Panc1 (cell line): ENCODE results near the gene FRRS1L. TPM values are rescaled to one million over a fixed set of nuclear protein-coding genes. Genes with fewer than 3 reads are reported as not detected.

Source experiments
- ATAC-seq: fragments of 200-7000 bp; cut with Tn5 transposase; 2 replicates; pipeline ENCODE4 v1.9.1; 2020; ENCODE audit warnings: mild to moderate bottlenecking, moderate library complexity
- BruUV-seq: library from RNA; stranded (reverse); fragments of 400-500 nt; replicated peaks from 2 replicates; lab custom pipeline; 2021; lab: Mats Ljungman, UMichigan
- CTCF ChIA-PET: fragments of 300-600 bp; sonication (Branson Sonifier 250); formaldehyde crosslinking; loops from one replicate; lab custom pipeline; 2022; ENCODE audit warnings: antibody characterized with exemption; lab: Charles Lee
- POLR2A ChIA-PET: fragments of 300-600 bp; sonication (Branson Sonifier 250); formaldehyde crosslinking; loops from one replicate; lab custom pipeline; 2022; ENCODE audit warnings: antibody characterized with exemption; lab: Charles Lee
- DNase-seq: peaks from one replicate; pipeline ENCODE4 v3.0.0-alpha.2; 2010; ENCODE audit warnings: low read depth, low spot score
- H3K27ac ChIP-seq: 2 replicates; pipeline ENCODE4 v1.5.1; 2011; ENCODE audit warnings: mild to moderate bottlenecking, low read length, inconsistent platforms
- H3K27me3 ChIP-seq: fragments of 200-500 bp; sonication (Bioruptor generic); 2 replicates; pipeline ENCODE4 v1.6.0; 2014; ENCODE audit warnings: low read length, inconsistent platforms; ENCODE audit not compliant: control insufficient read depth, insufficient read depth
- H3K36me3 ChIP-seq: fragments of 200-500 bp; sonication (Bioruptor generic); 2 replicates; pipeline ENCODE4 v1.5.1; 2014; ENCODE audit warnings: inconsistent platforms, mild to moderate bottlenecking, low read length, moderate library complexity; ENCODE audit not compliant: control insufficient read depth, insufficient read depth
- H3K4me1 ChIP-seq: 2 replicates; pipeline ENCODE4 v1.5.1; 2011; ENCODE audit warnings: inconsistent platforms, mild to moderate bottlenecking, low read length, moderate library complexity; ENCODE audit not compliant: control insufficient read depth, insufficient read depth
- H3K4me3 ChIP-seq, 2 experiments: 2 replicates each; pipeline ENCODE4 v1.5.1; 2011 to 2012; ENCODE audit warnings: low read depth in 2 of 2, low read length in 2 of 2, mild to moderate bottlenecking in 2 of 2, inconsistent platforms in 1 of 2, moderate library complexity in 1 of 2
- H3K9me3 ChIP-seq: fragments of 200-500 bp; sonication (Bioruptor generic); 2 replicates; pipeline ENCODE4 v1.5.1; 2014; ENCODE audit warnings: low read depth, mild to moderate bottlenecking, inconsistent platforms, low read length, moderate library complexity; ENCODE audit not compliant: control insufficient read depth, insufficient read depth
- CTCF ChIP-seq: fragments of 450-650 bp; IDR thresholded peaks from 2 replicates; pipeline ENCODE4 v1.5.1; 2017; ENCODE audit warnings: mild to moderate bottlenecking
- POLR2AphosphoS5 ChIP-seq: IDR thresholded peaks from 2 replicates; pipeline ENCODE4 v1.6.1; 2012; ENCODE audit warnings: mild to moderate bottlenecking, low read depth, low read length, moderate library complexity
- REST ChIP-seq, 2 experiments: IDR thresholded peaks; 2 replicates each; pipeline ENCODE4 v1.6.1; 2011 to 2012; ENCODE audit warnings: low read depth in 2 of 2, control low read depth in 1 of 2, low read length in 1 of 2, mild to moderate bottlenecking in 1 of 2, moderate library complexity in 1 of 2; ENCODE audit not compliant: insufficient read depth in 1 of 2
- SIN3A ChIP-seq: IDR thresholded peaks from 2 replicates; pipeline ENCODE4 v1.6.1; 2012; ENCODE audit warnings: low read depth, mild to moderate bottlenecking, low read length, moderate library complexity, borderline replicate concordance; ENCODE audit not compliant: insufficient read depth
- TCF7L2 ChIP-seq: IDR thresholded peaks from 2 replicates; pipeline ENCODE4 v1.6.1; 2011; ENCODE audit warnings: mild to moderate bottlenecking, low read depth, low read length, inconsistent platforms
- in situ Hi-C: cut with HindIII; loops from 2 replicates; pipeline ENCODE4 v1.10.0; 2016; ENCODE audit warnings: low sequenced_read_pairs, low pct_unique_long_range_greater_than_20kb
- intact Hi-C: fragments of 100-400 bp; cut with micrococcal nuclease; formaldehyde crosslinking; loops from one replicate; pipeline ENCODE4 v1.10.0; 2022; ENCODE audit not compliant: unreplicated experiment
- total RNA-seq: library from RNA; stranded (reverse); gene quantifications from one replicate; pipeline ENCODE4 v1.2.1, GENCODE V29; 2021; ENCODE audit not compliant: unreplicated experiment

Gene FRRS1L
- total RNA-seq, 1 experiment from 2014 or later: 2.3 TPM

DNA sequence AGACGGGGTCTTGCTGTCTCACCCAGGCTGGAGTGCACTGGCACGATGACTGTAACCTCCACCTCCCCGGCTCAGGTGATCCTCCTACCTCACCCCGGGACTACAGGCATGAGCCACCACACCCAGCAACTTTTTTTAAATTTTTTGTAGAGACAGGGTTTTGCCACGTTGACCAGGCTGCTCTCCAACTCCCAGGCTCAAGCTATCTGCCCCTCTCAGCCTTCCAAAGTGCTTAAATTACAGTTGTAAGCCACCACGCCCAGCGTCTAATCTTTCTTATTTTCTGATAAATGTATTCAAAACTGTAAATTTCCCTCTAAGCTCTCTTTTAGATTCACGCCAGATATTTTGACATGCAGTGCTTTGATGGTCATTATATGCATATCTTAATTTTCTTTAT lies 10.3 kb downstream of the FRRS1L start:
- TF ChIP-seq SIN3A: no peak
- TF ChIP-seq TCF7L2: no peak
- no peak for TF ChIP-seq POLR2AphosphoS5
- no peak for TF ChIP-seq CTCF
- Histone ChIP-seq H3K36me3 (no peaks in the 10 kb centered on the region), H3K9me3 (no peaks in the 10 kb centered on the region), H3K4me1 (no peaks in the 10 kb centered on the region), H3K4me3 (no peak overlapping the region), H3K27ac (no peak overlapping the region), H3K27me3 (no peaks in the 10 kb centered on the region)
- ChIA-PET CTCF (interaction anchor here (0.7 kb wide), 1 partner anchor 30 kb away, joined by 8 read pairs; no protein-coding TSS in a partner anchor), POLR2A (interaction anchor here (0.7 kb wide), 1 partner anchor 1400 kb away, joined by 4 read pairs; no protein-coding TSS in a partner anchor)
- no TSS peak for BruUV-seq
- intact Hi-C loops: no loop called here
- no peak for ATAC-seq
- in situ Hi-C loops: no loop called here
- no peak for DNase-seq

- ChIA-PET POLR2A (no interaction called here), CTCF (no interaction called here)
- BruUV-seq: no TSS peak
- no peak overlapping the region for H3K4me3 ChIP-seq
- in situ Hi-C loops (no loop called here), intact Hi-C loops (no loop called here)
- no peaks in the 10 kb centered on the region for H3K36me3 ChIP-seq
- TF ChIP-seq SIN3A (no peak), TCF7L2 (no peak), POLR2AphosphoS5 (no peak), REST (IDR thresholded peaks at IDR 0.05; ENCODE audit: insufficient read depth in 1 of 2, low read depth in 2 of 2, low read length in 1 of 2) (no peak), CTCF (no peak)
- H3K27ac ChIP-seq: no peak overlapping the region
- no peaks in the 10 kb centered on the region for H3K9me3 ChIP-seq
- ATAC-seq (no peak), DNase-seq (no peak)
- no peaks in the 10 kb centered on the region for H3K27me3 ChIP-seq
- no peaks in the 10 kb centered on the region for H3K4me1 ChIP-seq
Measured at GRCh38 chr9:109150925-109151545, 16.0 kb downstream of the FRRS1L start.
